AG09319 (cell line): ENCODE measurements around the gene SH2B2.
"Not testable (repeated sequence)": the region's sequence is repeated elsewhere in the genome, so short reads cannot be mapped to it uniquely, and the experiment has no call there.

Source experiments
- DNase-seq: peaks from one replicate; pipeline ENCODE4 v3.0.0-alpha.2; 2010; ENCODE audit warnings: low read depth; ENCODE audit errors: extremely low read depth
- CTCF ChIP-seq: IDR thresholded peaks from 2 replicates; pipeline ENCODE4 v1.5.1; 2011; ENCODE audit warnings: low read depth, mild to moderate bottlenecking, inconsistent platforms, low read length, moderate library complexity

Gene SH2B2

GRCh38 chr7:102294589-102294988 lies 7.9 kb downstream of the SH2B2 start:
- DNase-seq, result no peak
- no peak for TF ChIP-seq CTCF

GRCh38 chr7:102295346-102296178 lies 8.9 kb downstream of the SH2B2 start:
- DNase-seq, result no peak
- TF ChIP-seq CTCF, result no peak

- TF ChIP-seq CTCF, result no peak
- DNase-seq, result no peak
Observed at GRCh38 chr7:102296179-102296438, 9.4 kb downstream of the SH2B2 start.

- TF ChIP-seq CTCF, result no peak
- no peak for DNase-seq
Observed at GRCh38 chr7:102296514-102296913, 9.8 kb downstream of the SH2B2 start.

- TF ChIP-seq CTCF, result no peak
- no peak for DNase-seq
Observed at GRCh38 chr7:102297487-102298218, 11.0 kb downstream of the SH2B2 start.

- DNase-seq, result no peak
- peak; percentile 7 for TF ChIP-seq CTCF
Observed at GRCh38 chr7:102300643-102301221, 14.1 kb downstream of the SH2B2 start.

GRCh38 chr7:102301367-102301766 lies 14.7 kb downstream of the SH2B2 start:
- DNase-seq, result not testable (repeated sequence)

GRCh38 chr7:102302025-102302424 lies 15.4 kb downstream of the SH2B2 start:
- DNase-seq, result no peak
- TF ChIP-seq CTCF, result no peak
